ENCODE data around the gene OSBPL9.
"Not testable (repeated sequence)": the region's sequence is repeated elsewhere in the genome, so short reads cannot be mapped to it uniquely, and the experiment has no call there.

Gene OSBPL9

GRCh38 chr1:51799372-51799771 is 182.5 kb downstream of the OSBPL9 start:
- no peak for DNase-seq

- no peak for DNase-seq
These were observed 197.6 kb downstream of the OSBPL9 start for GRCh38 chr1:51814513-51814912.

GRCh38 chr1:51818487-51818886 is 201.6 kb downstream of the OSBPL9 start:
- no peak for DNase-seq

- DNase-seq, result not testable (repeated sequence)
These were observed 202.1 kb downstream of the OSBPL9 start for GRCh38 chr1:51819021-51819420.

- DNase-seq, result no peak
These were observed 202.9 kb downstream of the OSBPL9 start for GRCh38 chr1:51819810-51820209.

- no peak for DNase-seq
These were observed 212.2 kb downstream of the OSBPL9 start for GRCh38 chr1:51829058-51829457.

GRCh38 chr1:51833700-51834099 is 216.8 kb downstream of the OSBPL9 start:
- DNase-seq, result no peak

GRCh38 chr1:51837243-51837642 is 220.4 kb downstream of the OSBPL9 start:
- no peak for DNase-seq
